Measurements from ENCODE around the gene SERPINA9.
"Not testable (repeated sequence)": the region's sequence is repeated elsewhere in the genome, so short reads cannot be mapped to it uniquely, and the experiment has no call there.

The SERPINA9 gene

GRCh38 chr14:94476023-94476422, at the start of gene SERPINA9:
Gene SERPINA9 (minus strand): TSS chr14:94476197. CDS start chr14:94469840, 6,357 bp downstream.
- no peak for DNase-seq

DNA sequence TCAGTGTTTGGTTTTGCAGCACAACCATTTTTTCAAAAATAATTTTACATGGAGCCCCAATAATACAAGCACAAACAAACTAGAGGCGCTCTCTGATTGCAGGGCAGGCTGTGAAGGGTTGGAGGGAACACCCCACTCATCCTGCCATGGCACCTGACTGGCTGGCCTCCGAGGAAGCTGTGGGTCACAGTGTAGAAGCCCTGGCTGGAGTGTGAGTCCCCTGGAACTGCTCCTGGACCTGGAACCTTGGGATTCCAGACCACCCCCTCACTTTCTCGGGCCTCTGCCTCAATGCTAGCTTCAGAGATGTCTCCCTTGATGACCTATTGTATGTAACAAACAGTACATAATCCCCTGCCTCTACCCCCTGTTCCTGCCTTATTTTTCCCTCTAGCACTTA, 48.1 kb upstream of the SERPINA9 start:
- DNase-seq, result no peak

DNA sequence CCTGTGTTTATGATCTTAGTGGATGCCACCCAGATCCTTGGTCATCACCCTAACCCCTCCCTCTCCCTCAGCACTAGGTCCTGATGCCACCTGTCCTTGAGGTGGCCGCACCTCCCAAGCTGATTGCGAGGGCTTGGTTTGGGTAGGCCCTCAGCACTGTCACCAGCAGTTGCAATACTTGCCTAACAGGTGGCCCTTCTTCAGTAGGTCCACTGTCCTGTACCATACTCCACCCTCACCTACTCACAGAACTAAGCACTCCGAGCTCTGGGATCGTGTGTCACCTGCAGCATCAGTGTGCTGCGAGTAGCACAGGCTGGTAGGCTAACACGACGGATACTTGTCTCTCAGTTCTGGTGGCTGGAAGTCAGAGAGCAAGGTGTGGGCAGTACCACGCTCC, 47.3 kb upstream of the SERPINA9 start:
- no peak for DNase-seq

DNA sequence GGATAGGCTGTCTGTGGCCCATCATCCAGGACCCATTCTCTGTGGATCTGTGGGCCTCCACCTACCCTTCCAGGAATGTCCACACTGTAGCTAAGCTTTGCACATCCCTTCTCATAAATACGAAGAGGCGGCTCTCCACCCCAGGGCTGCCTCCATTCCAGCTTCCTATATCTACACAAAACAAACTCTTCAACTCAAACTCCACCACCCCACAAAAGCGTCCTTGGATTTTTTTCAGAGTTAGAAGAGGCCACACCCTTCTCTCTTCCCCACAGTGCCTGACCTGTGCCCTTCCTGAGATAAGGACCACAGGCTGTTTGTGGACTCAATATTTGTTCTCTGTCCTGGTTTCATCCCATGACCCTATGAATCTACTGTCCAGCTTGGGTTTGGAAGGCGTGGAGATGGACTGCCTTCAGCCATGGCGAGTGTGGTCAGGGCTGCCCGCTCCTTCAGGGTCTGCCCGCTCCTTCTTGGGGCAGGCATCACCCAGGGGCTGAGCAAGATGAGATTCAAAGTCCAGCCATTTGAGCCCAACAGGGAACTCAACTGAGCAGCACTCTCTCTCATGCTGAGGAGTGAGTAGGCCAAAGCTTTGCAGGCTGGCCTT, 46.2 kb upstream of the SERPINA9 start:
- no peak for DNase-seq

DNA sequence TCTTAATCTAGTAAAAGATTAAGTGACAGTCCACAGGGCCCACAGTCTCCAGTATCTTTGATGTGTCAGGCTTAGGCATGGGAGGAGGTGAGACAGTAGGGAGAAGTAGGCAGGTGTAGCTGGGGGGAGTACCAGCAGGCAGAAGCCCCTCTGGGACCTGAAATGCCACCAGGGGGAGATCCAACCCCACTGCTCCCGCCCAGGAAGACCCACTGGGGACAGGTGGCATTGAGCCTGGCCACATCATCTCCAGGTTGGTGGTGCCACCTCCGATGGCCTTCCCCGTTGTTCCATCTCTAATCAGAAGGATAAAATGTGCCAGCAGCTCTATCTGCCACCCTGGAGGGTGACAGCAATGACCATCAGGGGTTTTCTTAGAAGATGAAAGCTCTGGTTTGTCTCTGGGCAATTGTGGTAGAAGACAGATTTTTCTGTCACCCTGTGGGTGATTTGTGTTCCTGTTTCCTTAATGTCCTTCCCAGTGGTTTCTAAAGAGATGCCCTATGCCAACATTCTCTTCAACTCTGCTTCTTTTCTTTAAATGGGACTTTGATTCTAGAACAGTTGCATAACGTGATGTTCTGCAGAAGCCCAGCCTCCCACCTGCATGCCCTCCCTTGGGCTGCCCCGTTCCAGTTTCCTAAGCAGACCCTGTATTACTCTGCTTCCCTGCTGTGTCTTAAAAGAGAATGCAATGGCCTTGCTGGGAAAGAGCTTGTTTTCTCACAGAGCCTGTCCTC, 45.5 kb upstream of the SERPINA9 start:
- DNase-seq, result no peak

GRCh38 chr14:94517641-94518257, 41.8 kb upstream of the SERPINA9 start:
- no peak for DNase-seq

GRCh38 chr14:94517248-94517640, 41.2 kb upstream of the SERPINA9 start:
- no peak for DNase-seq

- no peak for DNase-seq
Measured at GRCh38 chr14:94515856-94516255, 39.9 kb upstream of the SERPINA9 start.

GRCh38 chr14:94515426-94515825, 39.4 kb upstream of the SERPINA9 start:
- no peak for DNase-seq

- no peak for DNase-seq
Measured at GRCh38 chr14:94514351-94514750, 38.4 kb upstream of the SERPINA9 start.

DNA sequence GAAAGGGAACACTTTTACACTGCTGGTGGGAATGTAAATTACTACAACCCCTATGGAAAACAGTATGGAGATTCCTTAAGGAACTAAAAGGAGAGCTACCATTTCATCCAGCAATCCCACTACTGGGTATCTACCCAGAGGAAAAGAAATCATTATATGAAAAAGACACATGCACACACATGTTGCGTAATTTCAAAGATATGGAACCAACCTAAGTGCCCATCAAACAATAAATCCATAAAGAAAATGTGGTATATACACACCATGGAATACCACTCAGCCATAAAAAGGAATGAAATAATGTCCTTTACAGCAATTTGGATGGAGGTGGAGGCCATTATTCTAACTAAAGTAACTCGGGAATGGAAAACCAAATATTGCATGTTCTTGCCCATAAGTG, 34.5 kb upstream of the SERPINA9 start:
- not testable (repeated sequence) for DNase-seq

- DNase-seq, result no peak
Measured at GRCh38 chr14:94509356-94509755, 33.4 kb upstream of the SERPINA9 start, which contains the start of gene SERPINA12. Gene SERPINA12 (minus strand): TSS chr14:94509469. CDS start chr14:94498397, 11,072 bp downstream.

- no peak for DNase-seq
Measured at GRCh38 chr14:94505641-94506040, 29.6 kb upstream of the SERPINA9 start.

GRCh38 chr14:94505206-94505605, 29.2 kb upstream of the SERPINA9 start:
- no peak for DNase-seq

DNA sequence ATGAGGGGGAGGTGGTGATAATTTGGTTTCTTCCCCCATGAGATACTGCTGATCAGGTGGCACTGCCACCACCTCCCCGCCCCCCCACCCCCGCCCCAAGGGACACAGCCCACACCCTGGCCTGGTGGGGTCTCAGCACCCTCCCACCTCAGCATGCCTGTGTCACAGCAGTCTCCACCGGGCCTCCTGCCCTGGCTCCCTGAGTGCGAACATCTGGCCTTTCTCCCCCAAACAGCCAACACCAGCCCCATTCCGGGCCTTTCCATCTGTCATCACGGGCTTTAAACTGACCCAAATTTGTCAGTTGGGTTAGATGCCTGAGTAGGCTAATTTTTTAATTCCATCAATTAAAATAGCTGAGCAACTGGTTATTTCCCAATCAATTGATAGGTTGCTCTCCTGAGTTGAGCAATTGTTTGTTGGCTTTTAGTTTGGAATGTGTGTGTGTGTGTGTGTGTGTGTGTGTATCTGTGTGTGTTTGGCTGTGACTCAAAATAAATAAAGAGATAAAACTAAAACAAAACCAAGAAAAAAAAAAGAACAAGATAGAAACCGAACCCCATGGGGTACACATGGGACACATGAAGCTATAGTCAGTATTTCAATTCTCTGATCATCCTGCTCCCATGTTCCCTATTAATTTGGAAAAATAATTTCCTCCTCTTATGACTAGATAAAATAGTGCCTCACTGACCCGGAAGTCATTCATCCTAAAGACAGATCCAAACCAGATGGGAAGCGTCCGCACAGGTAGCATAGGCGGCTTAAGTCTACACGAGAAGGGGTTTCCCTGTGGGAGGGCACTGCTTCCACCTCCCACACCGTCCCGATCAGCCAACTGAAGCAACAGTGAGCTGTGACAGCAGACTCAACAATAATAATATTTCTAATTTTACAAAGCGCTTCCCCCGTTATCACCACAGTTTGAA, 25.9 kb upstream of the SERPINA9 start:
- no peak for DNase-seq

GRCh38 chr14:94500264-94500663, 24.3 kb upstream of the SERPINA9 start:
- no peak for DNase-seq

DNA sequence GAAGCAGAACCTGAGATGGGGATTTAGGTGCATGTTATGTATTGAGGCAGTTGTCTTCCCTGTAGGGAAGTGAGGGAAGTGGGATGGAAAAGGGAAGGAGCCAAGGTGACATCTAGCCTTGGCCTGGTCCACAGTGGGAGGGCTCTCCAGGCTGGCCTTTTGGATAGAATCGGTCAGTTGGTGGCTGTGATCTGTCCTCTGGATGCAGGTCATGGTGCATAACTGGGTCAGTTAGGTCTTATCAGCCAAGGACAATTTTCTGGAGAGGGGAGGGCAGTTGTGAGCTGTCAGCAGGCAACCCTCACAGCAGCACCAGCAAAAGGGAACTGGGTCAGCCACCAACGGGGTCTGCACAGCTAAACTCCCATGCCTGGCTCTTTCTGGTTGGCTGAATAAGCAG, 23.7 kb upstream of the SERPINA9 start:
- DNase-seq, result no peak

GRCh38 chr14:94498215-94498614, 22.2 kb upstream of the SERPINA9 start:
- DNase-seq, result no peak

DNA sequence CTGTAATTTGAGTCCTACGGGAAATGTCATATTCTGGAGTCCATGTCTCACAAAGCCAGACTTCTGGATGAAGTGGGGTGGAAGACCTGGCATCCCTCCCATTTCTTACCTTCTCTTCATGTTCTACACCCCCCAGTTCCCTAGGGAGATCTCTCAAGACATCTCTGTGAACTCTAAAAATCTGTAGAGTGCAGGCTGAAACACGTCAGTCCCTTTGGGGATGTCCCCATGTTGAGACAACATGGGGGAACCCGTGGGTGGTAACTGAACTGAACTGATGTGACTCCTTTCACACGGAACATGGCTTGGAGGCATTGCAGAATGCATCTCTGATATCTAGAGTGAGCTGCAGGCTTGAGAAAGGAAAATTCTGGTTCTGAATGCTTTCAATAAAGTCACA, 18.1 kb upstream of the SERPINA9 start:
- DNase-seq, result no peak

DNA sequence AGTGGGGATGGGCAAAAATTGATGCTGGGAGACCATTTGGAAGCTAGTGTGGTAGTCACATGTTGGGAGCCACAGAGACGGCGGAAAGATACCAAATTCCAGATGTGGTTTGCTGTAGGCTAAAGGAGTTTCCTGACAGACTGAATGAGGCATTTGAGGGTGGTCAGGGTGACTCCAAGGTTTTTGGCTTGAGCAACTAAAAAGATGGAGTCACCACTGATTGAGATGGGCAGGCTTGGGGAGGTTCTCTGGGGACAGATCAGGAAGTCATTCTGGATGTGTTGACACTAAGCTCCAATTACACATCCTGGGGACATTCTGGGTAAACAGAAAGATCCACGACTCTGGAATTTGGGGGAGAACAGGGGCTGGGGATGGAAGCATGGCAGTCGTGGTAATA, 15.5 kb upstream of the SERPINA9 start:
- DNase-seq, result no peak

DNA sequence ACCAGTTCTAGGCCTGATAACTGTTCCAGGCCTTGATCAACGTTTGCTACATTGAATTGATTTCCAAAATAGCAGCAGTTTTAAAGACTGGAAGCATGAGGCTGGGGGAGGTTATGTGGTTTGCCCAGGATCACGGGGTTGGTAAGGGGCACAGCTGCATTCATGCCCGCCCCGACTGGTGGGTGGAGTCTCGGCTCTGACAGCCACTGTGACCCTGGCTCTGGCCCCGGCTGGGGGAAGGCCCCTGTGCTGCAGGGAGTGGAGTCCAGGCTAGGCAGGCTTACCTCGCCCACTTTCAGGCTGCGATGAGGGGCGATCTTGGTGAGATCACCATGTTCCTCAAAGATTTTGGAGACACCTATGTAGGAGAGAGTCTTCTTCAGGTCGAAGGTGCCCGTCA, 13.3 kb upstream of the SERPINA9 start:
- DNase-seq, result no peak

DNA sequence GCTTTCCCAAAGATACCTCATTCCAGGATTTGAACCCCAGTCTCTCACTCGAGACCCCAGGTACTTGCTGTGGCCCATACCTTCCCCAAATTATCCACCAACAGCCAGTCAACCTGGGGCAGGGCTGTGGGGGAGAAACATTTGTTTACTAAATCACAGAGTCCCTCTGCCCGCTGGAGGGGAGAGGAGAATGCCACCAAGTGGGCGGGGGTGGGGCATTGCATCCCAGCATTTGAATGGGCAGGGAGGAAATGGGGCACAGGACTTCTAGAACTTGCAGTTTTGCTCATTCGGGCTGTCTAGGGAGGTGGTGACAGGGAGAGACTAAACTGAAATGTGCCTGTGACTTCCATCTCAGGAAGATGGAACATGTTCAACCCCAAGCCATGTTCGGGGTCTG, 10.9 kb upstream of the SERPINA9 start:
- DNase-seq, result no peak

Measured in CD4-positive, alpha-beta T cell treated with Interleukin-1 beta for 1 hour (primary cell).